ENCODE measurements around the gene AFF3. TPM values are rescaled to one million over a fixed set of nuclear protein-coding genes. Genes with fewer than 3 reads are reported as not detected.

The AFF3 gene
- total and polyA plus RNA-seq, 2 of the 8 experiments (the other 6 are each of a cell fraction or from before 2014, with no cell fraction given), result 0.27 to 3.0 TPM

DNA sequence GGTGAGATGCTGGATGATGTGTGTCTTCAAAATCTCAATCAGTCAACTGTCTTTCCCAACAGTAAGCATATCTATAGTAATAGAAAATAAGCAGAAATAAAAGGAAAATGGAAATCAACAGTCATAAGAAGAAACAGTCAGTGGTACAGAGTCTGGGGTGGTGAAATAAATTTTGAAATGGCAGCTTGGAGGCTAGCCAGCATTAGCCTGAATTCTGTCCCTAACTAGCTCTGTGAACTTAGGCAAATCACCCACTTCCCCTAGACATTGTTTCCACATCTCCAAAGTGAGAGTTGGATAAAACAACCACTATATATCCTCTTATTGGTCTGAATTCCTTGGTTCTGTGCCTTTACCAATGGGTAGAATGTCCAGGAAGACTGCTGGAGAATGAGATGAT, 462.9 kb downstream of the AFF3 start:
- Histone ChIP-seq H2BK12ac (ENCODE audit: low read depth, low read length) (no peak overlapping the region), H3K23me2 (ENCODE audit: low read depth, low read length) (no peaks in the 10 kb centered on the region), H3K79me1 (ENCODE audit: low read depth, low read length) (no peaks in the 10 kb centered on the region), H2AK5ac (ENCODE audit: low read depth, low read length) (no peak overlapping the region), H2BK15ac (ENCODE audit: low read length) (no peak overlapping the region), H3K23ac (ENCODE audit: insufficient read length) (no peak overlapping the region), H4K91ac (replicated peaks; ENCODE audit: insufficient read length, low read length) (no peak overlapping the region), H3K27ac (ENCODE audit: low read depth, low read length) (no peak overlapping the region), H3K4me1 (replicated peaks in 1 of 4; ENCODE audit: control insufficient read depth in 3 of 4, insufficient read depth in 4 of 4, low read length in 3 of 4) (no peaks in the 10 kb centered on the region), H3K27me3 (replicated peaks in 1 of 4; ENCODE audit: control insufficient read depth in 3 of 4, extremely low read depth in 1 of 4, insufficient read depth in 3 of 4, low read length in 3 of 4) (no peaks in the 10 kb centered on the region; a peak in 1 of 7 replicates), H2BK5ac (ENCODE audit: low read depth, low read length) (no peak overlapping the region), H3K79me2 (ENCODE audit: control insufficient read depth in 1 of 2, insufficient read depth in 2 of 2, low read length in 2 of 2) (no peaks in the 10 kb centered on the region), H3K14ac (ENCODE audit: insufficient read length) (no peak overlapping the region), H4K20me1 (replicated peaks in 1 of 2; ENCODE audit: control insufficient read depth in 1 of 2, insufficient read depth in 2 of 2, low read length in 2 of 2) (no peaks in the 10 kb centered on the region), H3K4me2 (ENCODE audit: insufficient read depth in 1 of 2, low read depth in 2 of 2, low read length in 2 of 2) (no peak overlapping the region), H3K36me3 (ENCODE audit: control insufficient read depth in 2 of 4, insufficient read depth in 4 of 4, low read length in 3 of 4) (no peaks in the 10 kb centered on the region), H3K9ac (replicated peaks in 1 of 4; ENCODE audit: extremely low read depth in 1 of 4, low read depth in 3 of 4, low read length in 3 of 4) (no peak overlapping the region), H2AFZ (ENCODE audit: low read length) (no peak overlapping the region), H4K5ac (ENCODE audit: insufficient read length, low read depth, low read length) (no peak overlapping the region), H3K4me3 (ENCODE audit: extremely low read depth in 1 of 4, insufficient read depth in 2 of 4, low read depth in 3 of 4, low read length in 4 of 4) (no peak overlapping the region), H4K8ac (ENCODE audit: extremely low read depth, insufficient read depth, low read length) (no peak overlapping the region; the same call in 1 of the 2 replicates), H2BK20ac (ENCODE audit: low read length) (no peak overlapping the region), H3K4ac (replicated peaks; ENCODE audit: insufficient read length, low read depth, low read length) (no peak overlapping the region), H2BK120ac (replicated peaks; ENCODE audit: low read depth, low read length) (no peak overlapping the region), H3K18ac (ENCODE audit: extremely low read depth, low read length) (no peak overlapping the region), H3K9me3 (ENCODE audit: insufficient read depth in 2 of 2, low read depth in 1 of 2, low read length in 1 of 2) (no peaks in the 10 kb centered on the region), H3K56ac (replicated peaks; ENCODE audit: insufficient read length, low read depth, low read length) (no peak overlapping the region)
- ChIA-PET CTCF (ENCODE audit: partially characterized antibody) (interaction anchor here (1.0 kb wide), 1 partner anchor 94 kb away, joined by 4 read pairs; no protein-coding TSS in a partner anchor), POLR2A (ENCODE audit: partially characterized antibody) (no interaction called here)
- DNase-seq (ENCODE audit: low read depth in 1 of 2, low spot score in 2 of 2) (no peak), FAIRE-seq (no peak)
- TF ChIP-seq YY1 (IDR thresholded peaks at IDR 0.05; ENCODE audit: low read depth, low read length), result no peak
- TF ChIP-seq NANOG (IDR thresholded peaks at IDR 0.05; ENCODE audit: insufficient read depth, low read depth, low read length, poor library complexity, severe bottlenecking), result no peak
- TF ChIP-seq, protein P1, sequence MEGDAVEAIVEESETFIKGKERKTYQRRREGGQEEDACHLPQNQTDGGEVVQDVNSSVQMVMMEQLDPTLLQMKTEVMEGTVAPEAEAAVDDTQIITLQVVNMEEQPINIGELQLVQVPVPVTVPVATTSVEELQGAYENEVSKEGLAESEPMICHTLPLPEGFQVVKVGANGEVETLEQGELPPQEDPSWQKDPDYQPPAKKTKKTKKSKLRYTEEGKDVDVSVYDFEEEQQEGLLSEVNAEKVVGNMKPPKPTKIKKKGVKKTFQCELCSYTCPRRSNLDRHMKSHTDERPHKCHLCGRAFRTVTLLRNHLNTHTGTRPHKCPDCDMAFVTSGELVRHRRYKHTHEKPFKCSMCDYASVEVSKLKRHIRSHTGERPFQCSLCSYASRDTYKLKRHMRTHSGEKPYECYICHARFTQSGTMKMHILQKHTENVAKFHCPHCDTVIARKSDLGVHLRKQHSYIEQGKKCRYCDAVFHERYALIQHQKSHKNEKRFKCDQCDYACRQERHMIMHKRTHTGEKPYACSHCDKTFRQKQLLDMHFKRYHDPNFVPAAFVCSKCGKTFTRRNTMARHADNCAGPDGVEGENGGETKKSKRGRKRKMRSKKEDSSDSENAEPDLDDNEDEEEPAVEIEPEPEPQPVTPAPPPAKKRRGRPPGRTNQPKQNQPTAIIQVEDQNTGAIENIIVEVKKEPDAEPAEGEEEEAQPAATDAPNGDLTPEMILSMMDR (IDR thresholded peaks at IDR 0.05; ENCODE audit: control extremely low read depth in 1 of 3, insufficient read depth in 1 of 3, low read depth in 1 of 3, low read length in 3 of 3), result no peak
- TF ChIP-seq ASH2L (IDR thresholded peaks at IDR 0.05; ENCODE audit: low read length), result no peak
- TF ChIP-seq SP1 (IDR thresholded peaks at IDR 0.05; ENCODE audit: low read depth, low read length), result no peak
- TF ChIP-seq SP4 (IDR thresholded peaks at IDR 0.05; ENCODE audit: low read length), result no peak
- no peak for TF ChIP-seq HDAC6 (IDR thresholded peaks at IDR 0.05; ENCODE audit: low read depth, low read length)
- no peak for TF ChIP-seq EZH2 (IDR thresholded peaks at IDR 0.05; ENCODE audit: low read depth, low read length, severe bottlenecking)
- TF ChIP-seq KDM1A (IDR thresholded peaks at IDR 0.05; ENCODE audit: borderline replicate concordance, low read length), result no peak
- no peak for TF ChIP-seq NRF1 (IDR thresholded peaks at IDR 0.05; ENCODE audit: low read depth, low read length)
- TF ChIP-seq, protein P2, sequence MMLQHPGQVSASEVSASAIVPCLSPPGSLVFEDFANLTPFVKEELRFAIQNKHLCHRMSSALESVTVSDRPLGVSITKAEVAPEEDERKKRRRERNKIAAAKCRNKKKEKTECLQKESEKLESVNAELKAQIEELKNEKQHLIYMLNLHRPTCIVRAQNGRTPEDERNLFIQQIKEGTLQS (IDR thresholded peaks at IDR 0.05; ENCODE audit: insufficient read depth, low read depth, low read length), result no peak
- no peak for TF ChIP-seq BRCA1 (IDR thresholded peaks at IDR 0.05; ENCODE audit: low read depth, low read length)
- TF ChIP-seq TAF1 (IDR thresholded peaks at IDR 0.05; ENCODE audit: low read depth, low read length), result no peak
